ENCODE measurements around the gene PAMR1.

PAMR1 gene

DNA sequence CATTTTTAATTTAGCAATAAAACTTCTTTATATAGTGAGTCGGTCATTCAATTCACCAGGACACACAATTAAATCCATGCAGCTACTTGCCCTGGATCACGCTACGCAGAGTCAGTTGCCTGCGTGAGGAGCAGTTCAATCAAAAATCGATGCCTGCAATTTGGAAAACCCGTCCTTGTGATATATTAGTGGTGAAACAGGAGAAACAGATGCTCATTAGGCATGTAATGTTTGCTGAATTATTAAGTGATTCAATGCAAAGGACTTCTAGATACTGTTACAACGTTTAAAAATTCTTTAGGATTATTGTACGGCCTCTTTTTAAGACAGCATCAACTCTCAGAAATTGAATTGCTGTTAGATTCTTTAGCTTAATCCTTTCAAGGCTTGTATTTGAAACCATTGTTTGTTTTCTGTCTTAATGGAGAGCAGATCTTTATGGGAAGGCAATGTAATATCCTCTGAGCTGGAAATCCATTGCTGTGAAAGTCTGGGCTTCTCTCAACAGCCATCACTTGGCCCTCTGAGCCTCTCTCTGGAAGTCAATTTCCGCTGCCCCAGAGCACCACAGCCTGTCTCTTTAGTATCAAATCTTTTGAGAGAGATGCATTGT lies 20.1 kb upstream of the PAMR1 start:
- ChIA-PET POLR2A (no interaction called here), CTCF (no interaction called here)
- no peak for DNase-seq (ENCODE audit: extremely low spot score)
- TF ChIP-seq SUZ12 (IDR thresholded peaks at IDR 0.05) (no peak), ZNF384 (IDR thresholded peaks at IDR 0.05) (no peak), NFRKB (IDR thresholded peaks at IDR 0.05) (no peak), ELF4 (IDR thresholded peaks at IDR 0.05) (no peak), LEF1 (IDR thresholded peaks at IDR 0.05; ENCODE audit: borderline replicate concordance) (no peak), ARNT (IDR thresholded peaks at IDR 0.05) (no peak), TARDBP (IDR thresholded peaks at IDR 0.05) (no peak), FOXA1 (IDR thresholded peaks at IDR 0.05) (no peak), CTBP1 (IDR thresholded peaks at IDR 0.05; ENCODE audit: borderline replicate concordance) (no peak), SP1 (IDR thresholded peaks at IDR 0.05) (no peak)

DNA sequence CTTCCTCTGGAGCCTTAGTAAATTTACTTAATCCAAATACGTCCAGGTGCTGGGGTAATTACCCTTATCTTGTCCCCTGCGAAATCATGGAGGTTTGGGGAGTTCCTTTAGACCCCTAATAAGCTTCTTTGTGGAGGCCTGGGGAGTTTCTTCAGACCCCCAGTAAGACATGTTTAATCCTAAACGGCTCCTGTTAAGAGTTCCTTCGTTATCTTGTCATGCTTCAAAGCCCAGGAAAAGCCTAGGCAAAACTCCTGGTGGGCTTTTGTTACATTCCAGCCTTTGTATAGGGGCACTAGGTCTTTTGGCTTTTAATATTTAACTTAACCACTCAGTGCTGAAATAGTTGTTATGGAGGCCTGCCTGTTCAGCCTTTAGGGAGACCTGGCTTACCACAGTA lies 18.1 kb upstream of the PAMR1 start:
- ChIA-PET POLR2A (no interaction called here), CTCF (no interaction called here)
- no peak for TF ChIP-seq ZNF384 (IDR thresholded peaks at IDR 0.05)
- no peak for TF ChIP-seq SP1 (IDR thresholded peaks at IDR 0.05)
- no peak for TF ChIP-seq FOXA1 (IDR thresholded peaks at IDR 0.05)
- TF ChIP-seq L3MBTL2 (conservative IDR thresholded peaks at IDR 0.05): no peak
- no peak for DNase-seq (ENCODE audit: extremely low spot score)

DNA sequence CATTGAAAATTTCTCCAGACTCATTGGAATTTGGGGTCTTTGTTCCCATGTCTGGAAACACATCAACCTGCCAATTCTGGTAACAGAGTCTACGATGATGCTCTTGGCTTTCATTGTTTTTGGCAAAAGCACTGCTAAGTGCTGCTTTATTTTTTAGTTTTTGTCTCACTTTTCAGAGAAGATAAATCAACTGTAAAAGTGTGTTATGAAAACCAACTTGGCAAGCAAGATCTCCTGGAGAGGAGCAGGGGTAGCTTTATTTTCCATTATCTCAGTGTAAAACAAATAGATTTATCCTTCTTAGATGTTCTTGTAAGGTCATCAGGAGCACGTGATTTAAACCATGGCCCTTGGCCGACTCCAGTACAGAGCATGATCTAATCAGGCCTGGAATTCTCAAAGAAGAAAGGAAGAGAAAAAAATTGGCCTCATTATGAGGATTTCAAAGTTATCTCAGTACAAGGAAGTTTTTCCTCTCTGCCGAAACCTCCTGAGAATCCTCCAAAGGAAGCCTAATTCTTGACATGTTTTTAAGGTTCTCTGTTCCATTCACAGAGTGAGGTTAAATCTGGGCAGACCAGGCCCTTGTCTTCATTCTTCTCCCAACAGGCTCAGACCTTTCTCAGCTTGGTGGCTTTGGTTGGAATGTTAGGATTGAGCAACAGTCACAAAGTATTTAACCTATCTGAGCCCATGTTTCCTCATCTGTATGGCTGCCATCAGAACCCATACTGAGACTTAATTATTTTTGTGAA lies 16.4 kb upstream of the PAMR1 start:
- no peak for DNase-seq (ENCODE audit: extremely low spot score)
- TF ChIP-seq BHLHE40 (IDR thresholded peaks at IDR 0.05; ENCODE audit: borderline replicate concordance) (no peak), TARDBP (IDR thresholded peaks at IDR 0.05) (no peak), ZNF384 (IDR thresholded peaks at IDR 0.05) (no peak), HDGF (IDR thresholded peaks at IDR 0.05; ENCODE audit: borderline replicate concordance) (no peak), FOXM1 (IDR thresholded peaks at IDR 0.05; ENCODE audit: borderline replicate concordance) (no peak), L3MBTL2 (conservative IDR thresholded peaks at IDR 0.05) (no peak), LEF1 (IDR thresholded peaks at IDR 0.05; ENCODE audit: borderline replicate concordance) (no peak)
- ChIA-PET CTCF (no interaction called here), POLR2A (no interaction called here)

DNA sequence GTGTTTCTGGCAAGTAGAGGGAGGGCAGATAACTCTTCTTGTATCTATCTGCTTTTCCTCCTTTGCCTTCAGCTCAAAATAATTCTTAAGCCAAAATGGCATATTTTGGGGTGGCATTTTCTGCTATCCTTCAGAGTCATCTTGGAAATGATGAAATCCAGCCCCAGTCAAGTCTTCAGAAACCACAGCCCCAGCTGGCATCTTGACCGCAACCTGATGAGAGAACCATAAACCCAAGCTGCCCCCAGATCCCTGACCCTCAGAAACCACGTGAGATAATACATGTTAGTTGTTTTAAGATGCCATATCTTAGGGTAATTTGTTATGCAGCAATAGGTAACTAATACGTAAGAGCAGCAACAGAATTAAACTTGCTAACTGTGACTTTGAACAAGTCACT lies 15.1 kb upstream of the PAMR1 start:
- TF ChIP-seq NFRKB (IDR thresholded peaks at IDR 0.05): no peak
- TF ChIP-seq ZNF384 (IDR thresholded peaks at IDR 0.05): no peak
- no peak for TF ChIP-seq CTBP1 (IDR thresholded peaks at IDR 0.05; ENCODE audit: borderline replicate concordance)
- no peak for TF ChIP-seq LEF1 (IDR thresholded peaks at IDR 0.05; ENCODE audit: borderline replicate concordance)
- no peak for TF ChIP-seq FOXM1 (IDR thresholded peaks at IDR 0.05; ENCODE audit: borderline replicate concordance)
- TF ChIP-seq, protein P1, sequence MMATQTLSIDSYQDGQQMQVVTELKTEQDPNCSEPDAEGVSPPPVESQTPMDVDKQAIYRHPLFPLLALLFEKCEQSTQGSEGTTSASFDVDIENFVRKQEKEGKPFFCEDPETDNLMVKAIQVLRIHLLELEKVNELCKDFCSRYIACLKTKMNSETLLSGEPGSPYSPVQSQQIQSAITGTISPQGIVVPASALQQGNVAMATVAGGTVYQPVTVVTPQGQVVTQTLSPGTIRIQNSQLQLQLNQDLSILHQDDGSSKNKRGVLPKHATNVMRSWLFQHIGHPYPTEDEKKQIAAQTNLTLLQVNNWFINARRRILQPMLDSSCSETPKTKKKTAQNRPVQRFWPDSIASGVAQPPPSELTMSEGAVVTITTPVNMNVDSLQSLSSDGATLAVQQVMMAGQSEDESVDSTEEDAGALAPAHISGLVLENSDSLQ (IDR thresholded peaks at IDR 0.05): no peak
- no peak for TF ChIP-seq SUZ12 (IDR thresholded peaks at IDR 0.05)
- no peak for TF ChIP-seq ELF4 (IDR thresholded peaks at IDR 0.05)
- no peak for TF ChIP-seq L3MBTL2 (conservative IDR thresholded peaks at IDR 0.05)
- no peak for TF ChIP-seq FOXA1 (IDR thresholded peaks at IDR 0.05)
- no peak for TF ChIP-seq TARDBP (IDR thresholded peaks at IDR 0.05)
- no peak for TF ChIP-seq HDGF (IDR thresholded peaks at IDR 0.05; ENCODE audit: borderline replicate concordance)
- TF ChIP-seq SP1 (IDR thresholded peaks at IDR 0.05): no peak
- TF ChIP-seq ARNT (IDR thresholded peaks at IDR 0.05): no peak
- no peak for TF ChIP-seq BHLHE40 (IDR thresholded peaks at IDR 0.05; ENCODE audit: borderline replicate concordance)
- no peak for TF ChIP-seq FOXK2 (IDR thresholded peaks at IDR 0.05)
- no peak for DNase-seq (ENCODE audit: extremely low spot score)
- CTCF ChIA-PET: no interaction called here
- POLR2A ChIA-PET: no interaction called here

DNA sequence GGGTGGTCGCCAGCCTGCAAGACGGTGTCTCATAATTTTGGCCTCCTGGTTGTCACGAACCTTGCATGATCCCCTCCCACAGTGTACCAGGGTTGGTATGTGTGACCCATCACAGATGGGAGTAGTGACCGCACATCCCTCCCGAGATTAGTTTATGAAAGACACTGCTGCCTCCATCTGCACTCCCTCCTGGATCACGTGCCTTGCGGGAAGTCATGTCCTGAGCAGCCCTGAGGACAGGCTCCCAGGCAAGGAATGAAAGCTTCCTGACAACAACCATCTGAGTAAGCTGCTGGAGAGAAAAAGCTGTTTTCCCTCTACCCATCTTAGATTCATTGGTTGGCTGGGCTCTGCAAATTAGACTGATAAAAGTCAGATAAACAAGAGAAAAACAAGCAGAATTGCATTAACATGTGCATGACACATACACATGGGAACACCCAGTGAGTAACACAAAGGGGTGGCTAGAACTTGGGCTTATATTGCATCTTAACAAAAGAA lies 14.4 kb upstream of the PAMR1 start:
- ChIA-PET POLR2A (no interaction called here), CTCF (no interaction called here)
- TF ChIP-seq FOXK2 (IDR thresholded peaks at IDR 0.05) (no peak), SUZ12 (IDR thresholded peaks at IDR 0.05) (no peak), SP1 (IDR thresholded peaks at IDR 0.05) (no peak), ARNT (IDR thresholded peaks at IDR 0.05) (no peak), FOXM1 (IDR thresholded peaks at IDR 0.05; ENCODE audit: borderline replicate concordance) (no peak), HDGF (IDR thresholded peaks at IDR 0.05; ENCODE audit: borderline replicate concordance) (no peak), L3MBTL2 (conservative IDR thresholded peaks at IDR 0.05) (no peak), BHLHE40 (IDR thresholded peaks at IDR 0.05; ENCODE audit: borderline replicate concordance) (no peak), ZNF384 (IDR thresholded peaks at IDR 0.05) (no peak)
- DNase-seq (ENCODE audit: extremely low spot score): no peak

DNA sequence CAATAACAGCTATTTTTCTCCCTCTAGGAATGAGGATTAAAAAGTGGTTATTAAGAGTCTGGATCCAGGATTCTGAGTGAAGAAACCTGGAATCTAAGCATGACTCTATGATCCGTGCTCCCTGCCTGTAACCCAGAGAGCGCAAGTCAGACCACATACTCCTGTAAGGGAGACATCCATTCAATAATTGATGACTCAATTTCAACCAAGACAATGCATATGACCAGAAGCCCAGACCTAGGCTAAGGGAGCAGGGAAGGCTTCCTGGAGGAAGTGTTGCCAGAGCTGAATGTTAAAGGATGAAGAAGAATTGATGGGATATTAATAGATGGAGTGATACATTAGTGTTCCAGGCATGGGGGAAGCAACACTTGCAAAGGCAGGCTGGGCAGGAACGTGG lies 13.8 kb upstream of the PAMR1 start:
- DNase-seq (ENCODE audit: extremely low spot score): no peak
- ChIA-PET POLR2A (interaction anchor here (0.5 kb wide), 1 partner anchor 78 kb away, joined by 3 read pairs; no protein-coding TSS in a partner anchor), CTCF (no interaction called here)
- TF ChIP-seq LEF1 (IDR thresholded peaks at IDR 0.05; ENCODE audit: borderline replicate concordance) (no peak), CTBP1 (IDR thresholded peaks at IDR 0.05; ENCODE audit: borderline replicate concordance) (no peak), NFRKB (IDR thresholded peaks at IDR 0.05) (no peak), SUZ12 (IDR thresholded peaks at IDR 0.05) (no peak), SP1 (IDR thresholded peaks at IDR 0.05) (no peak), ARNT (IDR thresholded peaks at IDR 0.05) (no peak), L3MBTL2 (conservative IDR thresholded peaks at IDR 0.05) (no peak)
- TF ChIP-seq, protein P1 (IDR thresholded peaks at IDR 0.05): no peak

DNA sequence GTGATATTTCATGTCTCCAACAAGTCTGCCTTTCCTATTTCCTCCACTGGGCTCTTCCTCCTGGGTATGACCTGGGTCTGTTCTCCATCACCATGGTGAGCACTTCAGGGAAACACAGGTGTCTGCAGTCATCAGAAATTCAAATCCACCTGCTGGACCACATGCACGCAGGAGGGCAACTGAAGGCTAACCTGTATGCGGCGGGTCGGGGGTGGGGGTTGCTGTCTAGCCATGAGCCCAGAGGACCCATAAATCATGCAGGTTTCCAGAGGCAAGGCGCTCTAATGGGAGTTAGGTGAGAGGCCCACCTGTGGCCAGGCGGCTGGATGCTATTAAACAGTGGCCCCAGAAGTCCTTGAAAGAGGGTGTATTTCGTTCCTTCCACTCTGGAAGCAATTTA lies 11.1 kb upstream of the PAMR1 start:
- CTCF ChIA-PET: no interaction called here
- no peak for TF ChIP-seq FOXA1 (IDR thresholded peaks at IDR 0.05)
- no peak for TF ChIP-seq FOXK2 (IDR thresholded peaks at IDR 0.05)
- TF ChIP-seq BHLHE40 (IDR thresholded peaks at IDR 0.05; ENCODE audit: borderline replicate concordance): no peak
- no peak for TF ChIP-seq FOXM1 (IDR thresholded peaks at IDR 0.05; ENCODE audit: borderline replicate concordance)
- TF ChIP-seq, protein P1 (IDR thresholded peaks at IDR 0.05): no peak
- TF ChIP-seq ZNF384 (IDR thresholded peaks at IDR 0.05): no peak
- no peak for TF ChIP-seq ELF4 (IDR thresholded peaks at IDR 0.05)
- no peak for TF ChIP-seq ARNT (IDR thresholded peaks at IDR 0.05)
- no peak for TF ChIP-seq SP1 (IDR thresholded peaks at IDR 0.05)
- DNase-seq (ENCODE audit: extremely low spot score): no peak
- POLR2A ChIA-PET: no interaction called here

Measured in HEK293T (cell line).